GM12878 (cell line): ENCODE data around the gene RIF1. TPM values are rescaled to one million over a fixed set of nuclear protein-coding genes. Genes with fewer than 3 reads are reported as not detected.

Experiments
- ATAC-seq: fragments of 200-7000 bp; cut with Tn5 transposase; 3 replicates; pipeline ENCODE4 v1.9.1; 2020; ENCODE audit warnings: mild to moderate bottlenecking, moderate library complexity
- BruUV-seq: library from RNA; stranded (reverse); fragments of 400-500 nt; replicated peaks from 2 replicates; lab custom pipeline; 2021; lab: Mats Ljungman, UMichigan
- CTCF ChIA-PET: fragments of 300-600 bp; sonication (Branson Sonifier 250); formaldehyde crosslinking; extraction: SDS; loops from one replicate; lab custom pipeline; 2021; ENCODE audit warnings: inconsistent platforms; lab: Yijun Ruan, JAX
- POLR2A ChIA-PET: fragments of 350-600 bp; formaldehyde crosslinking; extraction: SDS; loops from one replicate; lab custom pipeline; 2021; ENCODE audit warnings: inconsistent platforms; lab: Charles Lee
- RAD21 ChIA-PET: fragments of 300-600 bp; sonication (Branson Sonifier 250); formaldehyde crosslinking; loops from one replicate; lab custom pipeline; 2023; ENCODE audit warnings: antibody characterized with exemption; ENCODE audit not compliant: unreplicated experiment; lab: Charles Lee
- SMC1A ChIA-PET: fragments of 300-600 bp; sonication (Branson Sonifier 250); formaldehyde crosslinking; loops from one replicate; lab custom pipeline; 2023; ENCODE audit not compliant: unreplicated experiment, uncharacterized antibody; lab: Charles Lee
- DNase-seq: peaks from one replicate; pipeline ENCODE4 v3.0.0-alpha.2; 2011; ENCODE audit warnings: low read depth, low spot score
- FAIRE-seq: peaks from 3 replicates; lab custom pipeline; 2011; peaks lifted over from hg19 to GRCh38; lab: Jason Lieb, UNC
- H2AFZ ChIP-seq: 2 replicates; pipeline ENCODE4 v1.6.0; 2011; ENCODE audit warnings: low read depth, low read length, control low read depth; ENCODE audit not compliant: control insufficient read depth
- H3K27ac ChIP-seq: 2 replicates; pipeline ENCODE4 v1.5.1; 2011; ENCODE audit warnings: control low read depth; ENCODE audit not compliant: control insufficient read depth, insufficient read depth
- H3K27me3 ChIP-seq, 2 experiments: replicated peaks in 1 of 2; 2 replicates each; pipeline versions ENCODE4 v1.6.0 to v1.6.1; 2011; ENCODE audit warnings: low read length in 1 of 2; ENCODE audit not compliant: control insufficient read depth in 2 of 2, insufficient read depth in 2 of 2
- H3K36me3 ChIP-seq, 2 experiments: 2 replicates each; pipeline ENCODE4 v1.5.1; 2011; ENCODE audit warnings: low read length in 1 of 2; ENCODE audit not compliant: control insufficient read depth in 2 of 2, insufficient read depth in 2 of 2
- H3K4me1 ChIP-seq: 2 replicates; pipeline ENCODE4 v1.6.1; 2011; ENCODE audit warnings: mild to moderate bottlenecking, low read length, moderate library complexity, mixed read lengths; ENCODE audit not compliant: control insufficient read depth, insufficient read depth
- H3K4me2 ChIP-seq: 2 replicates; pipeline ENCODE4 v1.6.0; 2011; ENCODE audit warnings: control low read depth; ENCODE audit not compliant: control insufficient read depth, insufficient read depth
- H3K4me3 ChIP-seq: fragments of 200-600 bp; sonication (generic); 2 replicates; pipeline ENCODE4 v1.5.1; 2016
- H3K79me2 ChIP-seq: 2 replicates; pipeline ENCODE4 v1.6.0; 2011; ENCODE audit warnings: low read length; ENCODE audit not compliant: control insufficient read depth, insufficient read depth
- H3K9ac ChIP-seq: 2 replicates; pipeline ENCODE4 v1.8.0; 2011; ENCODE audit warnings: low read length, control low read depth, mixed read lengths; ENCODE audit not compliant: control insufficient read depth, insufficient read depth
- H3K9me3 ChIP-seq: replicated peaks from 3 replicates; pipeline ENCODE4 v1.5.1; 2011; ENCODE audit warnings: mild to moderate bottlenecking, low read length; ENCODE audit not compliant: control insufficient read depth, insufficient read depth
- H4K20me1 ChIP-seq: 2 replicates; pipeline ENCODE4 v1.6.0; 2011; ENCODE audit not compliant: control insufficient read depth, insufficient read depth
- BACH1 ChIP-seq: fragments of 450-650 bp; IDR thresholded peaks from 2 replicates; pipeline ENCODE4 v1.6.1; 2017; ENCODE audit warnings: mild to moderate bottlenecking, borderline replicate concordance
- BHLHE40 ChIP-seq, 2 experiments: fragments of 450-650 bp in 1 of 2; IDR thresholded peaks; 2 replicates each; pipeline ENCODE4 v1.6.1; 2011 to 2017; ENCODE audit warnings: low read depth in 2 of 2, borderline replicate concordance in 1 of 2, improper control_type of control experiment in 1 of 2, low read length in 1 of 2, mild to moderate bottlenecking in 1 of 2
- ESRRA ChIP-seq: IDR thresholded peaks from 2 replicates; pipeline ENCODE4 v1.6.1; 2012; ENCODE audit warnings: mild to moderate bottlenecking, low read length, improper control_type of control experiment
- LARP7 ChIP-seq: fragments of 450-650 bp; IDR thresholded peaks from 2 replicates; pipeline ENCODE4 v1.6.1; 2017; ENCODE audit warnings: mild to moderate bottlenecking
- MLLT1 ChIP-seq: fragments of 450-650 bp; IDR thresholded peaks from 2 replicates; pipeline ENCODE4 v1.6.1; 2016; ENCODE audit warnings: mild to moderate bottlenecking
- MTA3 ChIP-seq: IDR thresholded peaks from 2 replicates; pipeline ENCODE4 v1.6.1; 2012; ENCODE audit warnings: low read length, inconsistent platforms, borderline replicate concordance
- NFIC ChIP-seq: IDR thresholded peaks from 2 replicates; pipeline ENCODE4 v1.6.1; 2012; ENCODE audit warnings: low read depth, mild to moderate bottlenecking, inconsistent platforms, low read length, moderate library complexity
- NFYA ChIP-seq: IDR thresholded peaks from 2 replicates; pipeline ENCODE4 v1.6.1; 2011; ENCODE audit warnings: low read depth, mild to moderate bottlenecking, low read length, improper control_type of control experiment, borderline replicate concordance
- RELA ChIP-seq: fragments of 450-650 bp; IDR thresholded peaks from 2 replicates; pipeline ENCODE4 v1.8.0; 2014; ENCODE audit warnings: borderline replicate concordance; ENCODE audit not compliant: partially characterized antibody
- SIX5 ChIP-seq: IDR thresholded peaks from 2 replicates; pipeline ENCODE4 v1.6.1; 2011; ENCODE audit warnings: mild to moderate bottlenecking, low read depth, low read length, moderate library complexity; ENCODE audit not compliant: severe bottlenecking
- SMAD1 ChIP-seq: fragments of 450-650 bp; IDR thresholded peaks from 2 replicates; pipeline ENCODE4 v1.6.1; 2018; ENCODE audit warnings: mild to moderate bottlenecking, low read depth; ENCODE audit not compliant: partially characterized antibody
- SMC3 ChIP-seq: IDR thresholded peaks from 2 replicates; pipeline ENCODE4 v1.6.1; 2011; ENCODE audit warnings: low read length, improper control_type of control experiment, borderline replicate concordance
- STAT1 ChIP-seq: fragments of 450-650 bp; conservative IDR thresholded peaks from 2 replicates; pipeline ENCODE4 v1.6.1; 2014; ENCODE audit warnings: antibody characterized with exemption, mild to moderate bottlenecking
- USF2 ChIP-seq: IDR thresholded peaks from 2 replicates; pipeline ENCODE4 v1.6.1; 2011; ENCODE audit warnings: low read depth, low read length, improper control_type of control experiment, borderline replicate concordance
- WGBS: methylation state at CpG from one replicate; pipeline ENCODE4 v1.1.6; 2016; ENCODE audit warnings: low lambda C conversion rate; ENCODE audit not compliant: insufficient replicate concordance, insufficient coverage; ENCODE audit errors: missing lambda C conversion rate; 5-methylcytosine and 5-hydroxymethylcytosine counted together
- in situ Hi-C: fragments of 300-500 bp; cut with MboI; formaldehyde crosslinking; loops from 9 replicates; pipeline ENCODE4 v1.14.3; 2018; ENCODE audit warnings: mixed read lengths
- intact Hi-C: fragments of 100-400 bp; cut with micrococcal nuclease; formaldehyde crosslinking; loops from one replicate; pipeline ENCODE4 v1.14.2; 2022; ENCODE audit not compliant: unreplicated experiment
- polyA plus RNA-seq, 11 experiments: library from polyadenylated mRNA; depleted of rRNA in 4 of 11; unstranded in 6 of 11; stranded (reverse) in 5 of 11; fragments of >200 nt; fragmentation: Nextera tagmentation in 4 of 11; fragmentation: Illumina TruSeq in 1 of 11; extraction: Ambion mirVana in 4 of 11; extraction: Trizol in 1 of 11; gene quantifications; 1 replicate in 1 of 11; 2 replicates in 10 of 11; pipeline versions ENCODE4 v1.2.1 to v1.2.3, GENCODE V29; 2011 to 2016; ENCODE audit warnings: inconsistent platforms in 2 of 11, missing spikeins in 2 of 11, low read depth in 1 of 11
- total RNA-seq, 4 experiments: library from RNA; depleted of rRNA in 3 of 4; stranded (reverse); fragments of >200 nt in 3 of 4; fragmentation: Illumina TruSeq in 1 of 4; extraction: Trizol in 1 of 4; gene quantifications; 2 replicates each; pipeline versions ENCODE4 v1.2.1 to v1.2.3, GENCODE V29; 2013 to 2021

RIF1 gene
- total and polyA plus RNA-seq, 10 of the 15 experiments (the other 5 are each of a cell fraction or from before 2014, with no cell fraction given) = 6.3 to 63.2 (median 34.4) TPM

GRCh38 chr2:151472966-151473365, 63.3 kb downstream of the RIF1 start:
- in situ Hi-C loops = loop anchor here (25.0 kb wide), 1 partner anchor 1189 kb away; no protein-coding TSS in a partner anchor
- ChIA-PET POLR2A (interaction anchor here (0.7 kb wide), 1 partner anchor 1249 kb away, joined by 9 read pairs; no protein-coding TSS in a partner anchor), SMC1A (no interaction called here)
- Histone ChIP-seq H3K4me2 (no peak overlapping the region), H3K27ac (no peak overlapping the region), H3K9me3 (no peaks in the 10 kb centered on the region; the same call in 1 of the 3 replicates)
- TF ChIP-seq BACH1 (no peak), SMC3 (no peak), SIX5 (no peak), LARP7 (no peak), MTA3 (no peak), NFIC (no peak), NFYA (no peak), ESRRA (no peak), MLLT1 (no peak), BHLHE40 (IDR thresholded peaks at IDR 0.05; ENCODE audit: borderline replicate concordance in 1 of 2, low read depth in 2 of 2, low read length in 1 of 2) (no peak), RELA (no peak), USF2 (no peak), STAT1 (no peak), SMAD1 (no peak)
- TF ChIP-seq, all 136 proteins: peak for 0
- WGBS = 77% methylated on average over 3 of the region's 3 CpGs
- H2AFZ ChIP-seq = no peak overlapping the region
- H3K9ac ChIP-seq = no peak overlapping the region
- no peaks in the 10 kb centered on the region for H3K4me1 ChIP-seq
- DNase-seq = no peak
- intact Hi-C loops = no loop called here
- H3K27me3 ChIP-seq = no peaks in the 10 kb centered on the region
- H3K79me2 ChIP-seq = no peaks in the 10 kb centered on the region
- peaks cover 0 to 22% of the 10 kb centered on the region in 2 experiments; a peak in 2 of 4 replicates for H3K36me3 ChIP-seq
- no peaks in the 10 kb centered on the region for H4K20me1 ChIP-seq
- no peak for FAIRE-seq
- H3K4me3 ChIP-seq = no peak overlapping the region
- RAD21 ChIA-PET = no interaction called here
- no TSS peak for BruUV-seq
- ATAC-seq = no peak
- CTCF ChIA-PET = interaction anchor here (1.4 to 1.7 kb wide), 2 partner anchors 15 to 36 kb away, joined by 4 read pairs; no protein-coding TSS in a partner anchor
